SK-N-SH (cell line): ENCODE results near the gene COMT. TPM values are rescaled to one million over a fixed set of nuclear protein-coding genes. Genes with fewer than 3 reads are reported as not detected.

Experiments used
- CTCF ChIA-PET: fragments of 300-600, 350-600 bp; formaldehyde crosslinking; extraction: SDS; loops from one replicate; lab custom pipeline; 2021; lab: Yijun Ruan, JAX
- POLR2A ChIA-PET: fragments of 350-600 bp; sonication (Branson Sonifier 250); formaldehyde crosslinking; extraction: SDS; loops from one replicate; lab custom pipeline; 2020; ENCODE audit warnings: antibody characterized with exemption, inconsistent platforms; lab: Yijun Ruan, JAX
- DNase-seq: peaks from one replicate; pipeline ENCODE4 v3.0.0; 2012
- H2AFZ ChIP-seq: fragments of 200-600 bp; sonication (generic); 2 replicates; pipeline ENCODE4 v1.8.1; 2016; ENCODE audit warnings: antibody characterized with exemption, mild to moderate bottlenecking, low read depth
- H3F3A ChIP-seq: fragments of 200-600 bp; sonication (generic); replicated peaks from 2 replicates; pipeline ENCODE3; 2016; ENCODE audit warnings: antibody characterized with exemption, mild to moderate bottlenecking; ENCODE audit not compliant: insufficient read depth
- H3K27ac ChIP-seq, 2 experiments: fragments of 200-500 bp in 1 of 2; fragments of 200-600 bp in 1 of 2; sonication (Bioruptor generic) in 1 of 2; sonication (generic), shearing (Covaris generic) in 1 of 2; 2 replicates each; pipeline versions ENCODE4 v1.5.1 to v1.6.1; 2014 to 2016; ENCODE audit warnings: low read depth in 2 of 2, inconsistent platforms in 1 of 2, low read length in 1 of 2, mild to moderate bottlenecking in 1 of 2, mixed read lengths in 1 of 2
- H3K27me3 ChIP-seq: fragments of 200-600 bp; sonication (generic), shearing (Covaris generic); 2 replicates; pipeline ENCODE4 v1.6.1; 2016; ENCODE audit warnings: mixed run types; ENCODE audit not compliant: insufficient read depth
- H3K36me3 ChIP-seq, 2 experiments: fragments of 200-500 bp in 1 of 2; fragments of 200-600 bp in 1 of 2; sonication (Bioruptor generic) in 1 of 2; sonication (generic) in 1 of 2; replicated peaks in 1 of 2; 2 replicates each; pipeline versions ENCODE3 to v1.5.1; 2014 to 2016; ENCODE audit warnings: low read length in 1 of 2, mild to moderate bottlenecking in 1 of 2; ENCODE audit not compliant: insufficient read depth in 2 of 2, control insufficient read depth in 1 of 2
- H3K4me1 ChIP-seq, 2 experiments: fragments of 200-500 bp in 1 of 2; fragments of 200-600 bp in 1 of 2; sonication (Bioruptor generic) in 1 of 2; sonication (generic), shearing (Covaris generic) in 1 of 2; 2 replicates each; pipeline versions ENCODE4 v1.5.1 to v1.6.1; 2014 to 2016; ENCODE audit warnings: low read depth in 1 of 2, low read length in 1 of 2, mixed run types in 1 of 2; ENCODE audit not compliant: insufficient read depth in 2 of 2, control insufficient read depth in 1 of 2
- H3K4me2 ChIP-seq: fragments of 200-600 bp; sonication (generic), shearing (Covaris generic); 2 replicates; pipeline ENCODE4 v1.6.1; 2017; ENCODE audit warnings: mixed run types
- H3K4me3 ChIP-seq, 2 experiments: fragments of 200-500 bp in 1 of 2; fragments of 200-600 bp in 1 of 2; sonication (Bioruptor generic) in 1 of 2; sonication (generic), shearing (Covaris generic) in 1 of 2; 2 replicates each; pipeline versions ENCODE4 v1.5.1 to v1.8.1; 2014 to 2016; ENCODE audit warnings: low read depth in 2 of 2, inconsistent platforms in 1 of 2, low read length in 1 of 2, mild to moderate bottlenecking in 1 of 2, mixed read lengths in 1 of 2, moderate library complexity in 1 of 2
- H3K79me2 ChIP-seq: fragments of 200-600 bp; sonication (generic); 2 replicates; pipeline ENCODE4 v1.8.1; 2017; ENCODE audit warnings: mild to moderate bottlenecking; ENCODE audit not compliant: insufficient read depth
- H3K9ac ChIP-seq: fragments of 200-600 bp; sonication (generic); 2 replicates; pipeline ENCODE4 v1.6.1; 2017; ENCODE audit warnings: mixed run types
- H3K9me2 ChIP-seq: fragments of 200-600 bp; sonication (generic); 2 replicates; pipeline ENCODE4 v1.6.1; 2017; ENCODE audit warnings: mixed run types
- H3K9me3 ChIP-seq: fragments of 200-600 bp; sonication (generic); 2 replicates; pipeline ENCODE4 v1.6.1; 2017; ENCODE audit warnings: mixed run types, mild to moderate bottlenecking, moderate library complexity
- H4K20me1 ChIP-seq: fragments of 200-600 bp; sonication (generic); 2 replicates; pipeline ENCODE4 v1.6.1; 2017; ENCODE audit warnings: mild to moderate bottlenecking, mixed run types; ENCODE audit not compliant: insufficient read depth
- ELF1 ChIP-seq: IDR thresholded peaks from 2 replicates; pipeline ENCODE4 v1.4.0; 2012
- FOSL2 ChIP-seq: IDR thresholded peaks from 2 replicates; pipeline ENCODE4 v1.4.0; 2012; ENCODE audit warnings: low read depth, mild to moderate bottlenecking, moderate library complexity, borderline replicate concordance
- FOXJ3 ChIP-seq: sonication (generic); formaldehyde crosslinking; IDR thresholded peaks from 2 replicates; pipeline ENCODE4 v1.5.1; 2020; ENCODE audit warnings: mild to moderate bottlenecking, missing genetic modification reagents
- GABPA ChIP-seq: IDR thresholded peaks from 2 replicates; pipeline ENCODE4 v1.4.0; 2012; ENCODE audit warnings: low read depth, mild to moderate bottlenecking
- GATA2 ChIP-seq: sonication (generic); formaldehyde crosslinking; IDR thresholded peaks from 2 replicates; pipeline ENCODE4 v1.5.0; 2020; ENCODE audit warnings: mild to moderate bottlenecking, missing genetic modification reagents
- JUND ChIP-seq: IDR thresholded peaks from 2 replicates; pipeline ENCODE4 v1.4.0; 2012
- POLR2AphosphoS5 ChIP-seq: IDR thresholded peaks from 2 replicates; pipeline ENCODE4 v1.6.1; 2012; ENCODE audit warnings: low read depth, low read length
- RAD21 ChIP-seq: IDR thresholded peaks from 2 replicates; pipeline ENCODE4 v1.6.1; 2012; ENCODE audit warnings: mild to moderate bottlenecking, low read length
- RCOR1 ChIP-seq: fragments of 150-350 bp; IDR thresholded peaks from 2 replicates; pipeline ENCODE4 v1.6.1; 2017; ENCODE audit warnings: antibody characterized with exemption, low read length
- RXRA ChIP-seq: IDR thresholded peaks from 2 replicates; pipeline ENCODE4 v1.4.0; 2012; ENCODE audit warnings: low read depth, mild to moderate bottlenecking, borderline replicate concordance
- SIN3A ChIP-seq: IDR thresholded peaks from 2 replicates; pipeline ENCODE4 v1.6.1; 2012; ENCODE audit warnings: low read depth, mild to moderate bottlenecking, low read length, moderate library complexity, borderline replicate concordance
- TCF12 ChIP-seq: IDR thresholded peaks from 2 replicates; pipeline ENCODE4 v1.4.0; 2012
- TEAD4 ChIP-seq: IDR thresholded peaks from 2 replicates; pipeline ENCODE4 v1.4.0; 2012; ENCODE audit warnings: mild to moderate bottlenecking, borderline replicate concordance; ENCODE audit not compliant: insufficient read depth
- WGBS: methylation state at CpG from one replicate; pipeline ENCODE4 v1.1.6; 2017; ENCODE audit warnings: low lambda C conversion rate; 5-methylcytosine and 5-hydroxymethylcytosine counted together
- polyA plus RNA-seq, 3 experiments: library from polyadenylated mRNA; depleted of rRNA; stranded (reverse); fragments of >200 nt; gene quantifications; 2 replicates each; pipeline ENCODE4 v1.2.3, GENCODE V29; 2012
- TF ChIP-seq, protein P1 (sequence below): IDR thresholded peaks from 2 replicates; pipeline ENCODE4 v1.6.1; 2012; ENCODE audit warnings: mild to moderate bottlenecking, low read depth, low read length, moderate library complexity
- TF ChIP-seq, protein P2 (sequence below): fragments of 150-350 bp; IDR thresholded peaks from 2 replicates; pipeline ENCODE4 v1.6.1; 2017; ENCODE audit warnings: antibody characterized with exemption, low read length, low read depth, borderline replicate concordance
- TF ChIP-seq, protein P3 (sequence below): fragments of 200-600 bp; sonication (generic); IDR thresholded peaks from 2 replicates; pipeline ENCODE4 v1.6.1; 2017; ENCODE audit warnings: antibody characterized with exemption, mild to moderate bottlenecking, moderate library complexity
- TF ChIP-seq, protein P4 (sequence below): IDR thresholded peaks from 2 replicates; pipeline ENCODE4 v1.4.0; 2012; ENCODE audit warnings: low read depth, borderline replicate concordance

Gene COMT
- polyA plus RNA-seq, 1 of the 3 experiments (the other 2 are of a cell fraction), result 343 TPM

DNA sequence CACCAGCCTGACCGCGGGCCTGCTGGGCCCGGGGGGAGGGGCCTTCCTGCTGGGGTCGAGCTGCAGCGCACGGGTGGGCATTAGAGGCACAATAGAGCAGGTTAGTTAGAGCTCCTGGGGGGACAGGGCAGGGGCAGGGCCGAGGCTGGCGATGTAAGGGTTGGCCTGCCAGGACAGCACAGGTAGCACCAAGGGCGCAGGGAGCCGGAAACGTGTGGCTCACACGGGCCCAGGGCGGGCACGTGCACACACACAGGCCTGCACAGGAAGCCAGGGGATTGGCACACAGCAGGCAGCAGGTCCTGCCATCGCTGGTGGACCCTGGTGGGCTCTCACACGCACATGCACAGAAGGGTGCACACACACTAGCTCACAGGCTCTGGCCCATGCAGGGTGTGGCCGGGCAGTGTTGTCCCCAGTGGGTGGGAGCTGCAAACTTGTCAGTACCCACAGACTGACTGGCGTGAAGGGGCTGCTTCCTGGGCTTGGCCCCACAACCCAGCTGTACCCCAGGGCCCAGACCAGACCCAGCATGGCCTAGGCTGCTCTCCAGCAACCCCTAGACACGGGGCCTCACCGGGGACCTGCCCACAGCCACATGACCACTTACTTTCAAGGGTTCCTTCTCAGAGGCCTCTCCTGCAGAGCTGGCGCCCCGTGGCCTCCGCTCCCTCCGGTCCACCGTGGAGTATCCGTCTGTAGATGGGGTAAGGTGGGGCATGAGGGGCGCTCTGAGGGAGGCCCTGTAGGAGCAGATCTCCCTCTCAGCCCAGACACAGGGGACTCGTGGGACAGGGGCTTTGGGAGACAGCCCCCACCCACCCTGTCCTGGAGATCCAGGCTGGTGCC is 29.9 kb downstream of the COMT start (continued):
- TF ChIP-seq, protein P1, sequence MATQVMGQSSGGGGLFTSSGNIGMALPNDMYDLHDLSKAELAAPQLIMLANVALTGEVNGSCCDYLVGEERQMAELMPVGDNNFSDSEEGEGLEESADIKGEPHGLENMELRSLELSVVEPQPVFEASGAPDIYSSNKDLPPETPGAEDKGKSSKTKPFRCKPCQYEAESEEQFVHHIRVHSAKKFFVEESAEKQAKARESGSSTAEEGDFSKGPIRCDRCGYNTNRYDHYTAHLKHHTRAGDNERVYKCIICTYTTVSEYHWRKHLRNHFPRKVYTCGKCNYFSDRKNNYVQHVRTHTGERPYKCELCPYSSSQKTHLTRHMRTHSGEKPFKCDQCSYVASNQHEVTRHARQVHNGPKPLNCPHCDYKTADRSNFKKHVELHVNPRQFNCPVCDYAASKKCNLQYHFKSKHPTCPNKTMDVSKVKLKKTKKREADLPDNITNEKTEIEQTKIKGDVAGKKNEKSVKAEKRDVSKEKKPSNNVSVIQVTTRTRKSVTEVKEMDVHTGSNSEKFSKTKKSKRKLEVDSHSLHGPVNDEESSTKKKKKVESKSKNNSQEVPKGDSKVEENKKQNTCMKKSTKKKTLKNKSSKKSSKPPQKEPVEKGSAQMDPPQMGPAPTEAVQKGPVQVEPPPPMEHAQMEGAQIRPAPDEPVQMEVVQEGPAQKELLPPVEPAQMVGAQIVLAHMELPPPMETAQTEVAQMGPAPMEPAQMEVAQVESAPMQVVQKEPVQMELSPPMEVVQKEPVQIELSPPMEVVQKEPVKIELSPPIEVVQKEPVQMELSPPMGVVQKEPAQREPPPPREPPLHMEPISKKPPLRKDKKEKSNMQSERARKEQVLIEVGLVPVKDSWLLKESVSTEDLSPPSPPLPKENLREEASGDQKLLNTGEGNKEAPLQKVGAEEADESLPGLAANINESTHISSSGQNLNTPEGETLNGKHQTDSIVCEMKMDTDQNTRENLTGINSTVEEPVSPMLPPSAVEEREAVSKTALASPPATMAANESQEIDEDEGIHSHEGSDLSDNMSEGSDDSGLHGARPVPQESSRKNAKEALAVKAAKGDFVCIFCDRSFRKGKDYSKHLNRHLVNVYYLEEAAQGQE, result no peak
- TF ChIP-seq RAD21, result no peak
- no peak for TF ChIP-seq FOSL2
- no peak for TF ChIP-seq GABPA
- TF ChIP-seq GATA2, result no peak
- TF ChIP-seq TEAD4, result no peak
- no peak for TF ChIP-seq FOXJ3 (CRISPR knock-in tag)
- TF ChIP-seq JUND, result no peak
- no peak for TF ChIP-seq SIN3A

DNA sequence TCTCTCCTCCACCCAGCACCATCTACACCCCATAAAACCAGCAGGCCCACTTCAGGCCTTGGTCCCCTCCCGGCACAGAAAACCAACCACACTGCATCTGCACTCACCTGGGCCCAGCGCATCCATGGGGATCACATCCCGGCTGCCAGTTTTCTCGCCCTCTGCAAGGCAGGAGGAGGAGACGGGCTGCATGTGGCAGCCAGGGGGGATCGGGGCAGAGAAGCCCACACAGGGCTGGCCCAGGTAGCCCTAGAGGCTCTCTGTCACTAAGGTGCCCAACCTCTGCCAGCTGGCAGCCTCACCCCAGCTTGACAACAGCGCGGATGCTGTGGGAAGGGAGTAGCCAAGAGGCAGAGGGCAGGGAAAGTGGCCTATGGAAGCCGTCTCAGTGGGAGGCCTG is 30.7 kb downstream of the COMT start:
- 0 out of 2 replicates have a peak, but pooled peaks cover 6% of the 10 kb centered on the region for H4K20me1 ChIP-seq
- H3F3A ChIP-seq, result peaks cover 7% of the 10 kb centered on the region
- H3K9ac ChIP-seq, result no peak overlapping the region
- DNase-seq, result no peak
- H3K9me3 ChIP-seq, result no peaks in the 10 kb centered on the region
- H3K4me2 ChIP-seq, result no peak overlapping the region
- CTCF ChIA-PET, result interaction anchor here (1.2 to 16.4 kb wide), 7 partner anchors 10 to 48 kb away, joined by 5 to 501 read pairs (median 15); partner anchors contain the start of gene TANGO2
- H3K9me2 ChIP-seq, result no peaks in the 10 kb centered on the region
- no peaks in the 10 kb centered on the region for H3K27me3 ChIP-seq
- H3K27ac ChIP-seq, result no peak overlapping the region; a peak in 1 of 4 replicates
- H3K79me2 ChIP-seq, result no peaks in the 10 kb centered on the region
- no peak overlapping the region for H3K4me3 ChIP-seq
- WGBS, result 93% methylated on average over 9 of the region's 9 CpGs
- peaks cover 0 to 31% of the 10 kb centered on the region in 2 experiments; a peak in 1 of 4 replicates for H3K4me1 ChIP-seq
- POLR2A ChIA-PET, result interaction anchor here (0.7 to 6.7 kb wide), 4 partner anchors 11 to 158 kb away, joined by 3 to 63 read pairs (median 4); no protein-coding TSS in a partner anchor
- H2AFZ ChIP-seq, result no peak overlapping the region
- peaks cover 0 to 54% of the 10 kb centered on the region in 2 experiments for H3K36me3 ChIP-seq
- TF ChIP-seq JUND (no peak), FOXJ3 (CRISPR knock-in tag) (no peak), ELF1 (no peak), TCF12 (no peak), TEAD4 (no peak), POLR2AphosphoS5 (no peak), FOSL2 (no peak), RCOR1 (no peak), RXRA (no peak), SIN3A (no peak)
- TF ChIP-seq, protein P1, result no peak
- TF ChIP-seq, protein P2, sequence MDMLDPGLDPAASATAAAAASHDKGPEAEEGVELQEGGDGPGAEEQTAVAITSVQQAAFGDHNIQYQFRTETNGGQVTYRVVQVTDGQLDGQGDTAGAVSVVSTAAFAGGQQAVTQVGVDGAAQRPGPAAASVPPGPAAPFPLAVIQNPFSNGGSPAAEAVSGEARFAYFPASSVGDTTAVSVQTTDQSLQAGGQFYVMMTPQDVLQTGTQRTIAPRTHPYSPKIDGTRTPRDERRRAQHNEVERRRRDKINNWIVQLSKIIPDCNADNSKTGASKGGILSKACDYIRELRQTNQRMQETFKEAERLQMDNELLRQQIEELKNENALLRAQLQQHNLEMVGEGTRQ, result no peak
- TF ChIP-seq, protein P3, sequence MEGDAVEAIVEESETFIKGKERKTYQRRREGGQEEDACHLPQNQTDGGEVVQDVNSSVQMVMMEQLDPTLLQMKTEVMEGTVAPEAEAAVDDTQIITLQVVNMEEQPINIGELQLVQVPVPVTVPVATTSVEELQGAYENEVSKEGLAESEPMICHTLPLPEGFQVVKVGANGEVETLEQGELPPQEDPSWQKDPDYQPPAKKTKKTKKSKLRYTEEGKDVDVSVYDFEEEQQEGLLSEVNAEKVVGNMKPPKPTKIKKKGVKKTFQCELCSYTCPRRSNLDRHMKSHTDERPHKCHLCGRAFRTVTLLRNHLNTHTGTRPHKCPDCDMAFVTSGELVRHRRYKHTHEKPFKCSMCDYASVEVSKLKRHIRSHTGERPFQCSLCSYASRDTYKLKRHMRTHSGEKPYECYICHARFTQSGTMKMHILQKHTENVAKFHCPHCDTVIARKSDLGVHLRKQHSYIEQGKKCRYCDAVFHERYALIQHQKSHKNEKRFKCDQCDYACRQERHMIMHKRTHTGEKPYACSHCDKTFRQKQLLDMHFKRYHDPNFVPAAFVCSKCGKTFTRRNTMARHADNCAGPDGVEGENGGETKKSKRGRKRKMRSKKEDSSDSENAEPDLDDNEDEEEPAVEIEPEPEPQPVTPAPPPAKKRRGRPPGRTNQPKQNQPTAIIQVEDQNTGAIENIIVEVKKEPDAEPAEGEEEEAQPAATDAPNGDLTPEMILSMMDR, result no peak
- TF ChIP-seq, protein P4, sequence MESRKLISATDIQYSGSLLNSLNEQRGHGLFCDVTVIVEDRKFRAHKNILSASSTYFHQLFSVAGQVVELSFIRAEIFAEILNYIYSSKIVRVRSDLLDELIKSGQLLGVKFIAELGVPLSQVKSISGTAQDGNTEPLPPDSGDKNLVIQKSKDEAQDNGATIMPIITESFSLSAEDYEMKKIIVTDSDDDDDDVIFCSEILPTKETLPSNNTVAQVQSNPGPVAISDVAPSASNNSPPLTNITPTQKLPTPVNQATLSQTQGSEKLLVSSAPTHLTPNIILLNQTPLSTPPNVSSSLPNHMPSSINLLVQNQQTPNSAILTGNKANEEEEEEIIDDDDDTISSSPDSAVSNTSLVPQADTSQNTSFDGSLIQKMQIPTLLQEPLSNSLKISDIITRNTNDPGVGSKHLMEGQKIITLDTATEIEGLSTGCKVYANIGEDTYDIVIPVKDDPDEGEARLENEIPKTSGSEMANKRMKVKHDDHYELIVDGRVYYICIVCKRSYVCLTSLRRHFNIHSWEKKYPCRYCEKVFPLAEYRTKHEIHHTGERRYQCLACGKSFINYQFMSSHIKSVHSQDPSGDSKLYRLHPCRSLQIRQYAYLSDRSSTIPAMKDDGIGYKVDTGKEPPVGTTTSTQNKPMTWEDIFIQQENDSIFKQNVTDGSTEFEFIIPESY, result no peak
